ENCODE results near the gene MARS1. TPM values are rescaled to one million over a fixed set of nuclear protein-coding genes. Genes with fewer than 3 reads are reported as not detected.
"Not testable (repeated sequence)": the region's sequence is repeated elsewhere in the genome, so short reads cannot be mapped to it uniquely, and the experiment has no call there.

MARS1 gene
- total RNA-seq, 1 donor from 2014 or later = 316 TPM

DNA sequence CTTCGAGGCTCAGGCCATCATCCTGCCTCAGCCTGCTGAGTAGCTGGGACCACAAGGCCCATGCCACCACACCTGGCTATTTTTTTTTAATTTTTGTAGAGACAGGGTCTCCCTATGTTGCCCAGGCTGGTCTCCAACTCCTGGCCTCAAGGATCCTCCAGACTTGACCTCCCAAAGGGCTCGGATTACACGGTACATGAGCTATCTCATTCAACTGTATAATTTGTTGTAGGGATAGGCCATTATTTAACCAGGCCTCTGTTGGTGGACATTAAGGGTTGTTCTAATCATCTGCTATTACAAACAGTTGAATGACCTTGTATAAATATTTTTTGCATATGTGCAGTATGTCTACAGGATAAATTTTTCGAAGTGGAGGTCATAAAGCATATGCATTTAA, 71.0 kb downstream of the MARS1 start:
- no peaks in the 10 kb centered on the region for H3K9me3 Mint-ChIP-seq
- intact Hi-C loops (cut with micrococcal nuclease) = no loop called here
- no peaks in the 10 kb centered on the region for H3K36me3 Mint-ChIP-seq (ENCODE audit: low read depth)
- H3K4me1 Mint-ChIP-seq = peaks cover 3% of the 10 kb centered on the region
- peaks cover 13% of the 10 kb centered on the region for H3K27me3 Mint-ChIP-seq
- no peak for DNase-seq
- H3K4me3 Mint-ChIP-seq = no peak overlapping the region
- no peak overlapping the region for H3K27ac Mint-ChIP-seq

DNA sequence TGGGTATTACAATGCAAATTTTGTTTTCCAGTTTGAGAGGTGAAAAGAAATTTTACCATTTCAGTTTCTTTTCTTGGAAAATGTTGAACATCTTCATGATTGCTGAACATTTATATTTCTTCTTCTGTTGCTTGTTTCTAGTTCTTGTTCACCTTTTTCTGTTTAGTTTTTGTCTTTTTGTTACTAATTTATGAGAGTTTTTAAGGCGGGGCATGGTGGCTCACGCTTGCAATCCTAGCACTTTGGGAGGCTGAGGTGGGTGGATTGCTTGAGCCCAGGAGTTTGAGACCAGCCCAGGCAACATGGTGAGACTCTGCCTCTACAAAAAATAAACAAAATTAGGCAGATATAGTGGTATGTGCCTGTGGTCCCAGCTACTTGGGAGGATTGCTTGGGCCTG, 72.6 kb downstream of the MARS1 start:
- Mint-ChIP-seq H3K4me1 (peaks cover 3% of the 10 kb centered on the region), H3K4me3 (no peak overlapping the region), H3K27me3 (peaks cover 13% of the 10 kb centered on the region), H3K9me3 (no peaks in the 10 kb centered on the region), H3K27ac (no peak overlapping the region), H3K36me3 (ENCODE audit: low read depth) (no peaks in the 10 kb centered on the region)
- no peak for DNase-seq
- intact Hi-C loops (cut with micrococcal nuclease) = no loop called here

DNA sequence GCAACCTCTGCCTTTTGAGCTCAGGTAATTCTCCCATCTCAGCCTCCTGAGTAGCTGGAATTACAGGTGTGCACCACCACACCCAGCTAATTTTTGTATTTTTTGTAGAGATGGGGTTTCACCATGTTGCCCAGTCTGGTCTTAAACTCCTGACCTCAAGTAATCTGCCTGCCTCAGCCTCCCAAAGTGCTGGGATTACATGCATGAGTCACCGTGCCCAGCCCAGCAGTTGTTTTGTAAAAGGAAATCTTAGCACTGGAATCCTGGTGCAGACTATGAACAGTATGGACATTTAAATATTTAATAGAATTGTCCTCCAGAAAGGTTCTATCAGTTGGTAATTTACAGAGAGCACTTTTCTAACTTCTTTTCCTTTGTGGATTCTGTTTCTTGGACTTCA, 73.2 kb downstream of the MARS1 start:
- H3K4me1 Mint-ChIP-seq; H3K36me3 Mint-ChIP-seq (ENCODE audit: low read depth); H3K9me3 Mint-ChIP-seq; H3K27ac Mint-ChIP-seq; DNase-seq; H3K4me3 Mint-ChIP-seq; intact Hi-C loops (cut with micrococcal nuclease): not testable (repeated sequence)
- H3K27me3 Mint-ChIP-seq = peaks cover 13% of the 10 kb centered on the region

DNA sequence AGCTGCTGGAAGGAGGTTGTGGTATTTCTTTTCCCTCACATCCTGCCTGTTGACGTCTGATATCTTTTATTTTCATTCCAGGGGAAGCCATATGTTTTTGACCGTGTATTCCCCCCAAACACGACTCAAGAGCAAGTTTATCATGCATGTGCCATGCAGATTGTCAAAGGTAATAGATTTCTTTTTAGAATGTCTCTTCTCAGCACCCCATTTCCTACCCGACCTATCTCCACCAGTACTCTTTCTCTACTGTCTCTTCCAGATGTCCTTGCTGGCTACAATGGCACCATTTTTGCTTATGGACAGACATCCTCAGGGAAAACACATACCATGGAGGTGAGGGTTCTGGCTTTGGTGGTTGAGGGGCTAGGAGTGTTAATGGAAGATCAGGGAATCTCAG, 75.5 kb downstream of the MARS1 start:
- H3K9me3 Mint-ChIP-seq = no peaks in the 10 kb centered on the region
- no peak for DNase-seq
- H3K27me3 Mint-ChIP-seq = peaks cover 13% of the 10 kb centered on the region
- intact Hi-C loops (cut with micrococcal nuclease) = no loop called here
- H3K27ac Mint-ChIP-seq = no peak overlapping the region
- H3K4me3 Mint-ChIP-seq = no peak overlapping the region
- peaks cover 3% of the 10 kb centered on the region for H3K4me1 Mint-ChIP-seq
- H3K36me3 Mint-ChIP-seq (ENCODE audit: low read depth) = no peaks in the 10 kb centered on the region

DNA sequence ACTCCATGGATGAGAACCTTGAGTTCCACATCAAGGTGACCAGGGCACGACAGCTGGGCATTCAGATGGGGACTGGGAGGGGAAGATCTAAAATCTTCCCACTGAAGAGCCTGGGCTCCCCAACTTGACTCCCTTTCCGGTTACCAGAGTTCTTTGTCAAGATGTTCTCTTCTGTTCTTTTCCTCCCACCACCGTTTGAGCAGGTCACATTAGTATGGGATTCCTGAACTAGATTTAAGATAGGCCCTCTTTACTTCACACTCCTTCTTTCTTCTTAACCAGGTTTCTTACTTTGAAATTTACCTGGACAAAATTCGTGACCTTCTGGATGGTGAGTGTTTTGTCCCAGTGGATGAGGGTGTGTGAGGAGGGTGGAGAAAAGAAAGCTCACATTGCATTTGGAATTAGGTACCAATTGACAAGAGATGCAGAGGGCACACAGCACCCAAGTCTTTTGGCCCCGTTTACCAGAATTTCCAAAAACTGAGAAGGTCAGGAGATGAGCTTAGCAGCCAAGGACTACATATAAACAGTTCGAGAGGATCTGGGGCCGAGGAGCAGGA, 76.4 kb downstream of the MARS1 start:
- H3K9me3 Mint-ChIP-seq = no peaks in the 10 kb centered on the region
- H3K27ac Mint-ChIP-seq = no peak overlapping the region
- no peak for DNase-seq
- intact Hi-C loops (cut with micrococcal nuclease) = no loop called here
- H3K27me3 Mint-ChIP-seq = peaks cover 13% of the 10 kb centered on the region
- no peaks in the 10 kb centered on the region for H3K36me3 Mint-ChIP-seq (ENCODE audit: low read depth)
- H3K4me1 Mint-ChIP-seq = peaks cover 3% of the 10 kb centered on the region
- no peak overlapping the region for H3K4me3 Mint-ChIP-seq

Other genes starting within 250 kb of the MARS1 start
- 4.9 and 5.5 TPM in 2 replicates for gene STAC3, start 236.9 kb upstream of the MARS1 start, total RNA-seq
- 42.7 and 45.8 TPM in 2 replicates for gene R3HDM2, start 57.0 kb upstream of the MARS1 start, total RNA-seq
- 0.12 TPM in 1 of 2 replicates, not detected in the other for gene INHBC, start 53.3 kb upstream of the MARS1 start, total RNA-seq
- gene INHBE, start 32.8 kb upstream of the MARS1 start, total RNA-seq = 0.07 TPM in 1 of 2 replicates, not detected in the other
- 0.96 and 1.2 TPM in 2 replicates for gene GLI1, start 28.3 kb upstream of the MARS1 start, total RNA-seq
- gene ARHGAP9, start 8.2 kb upstream of the MARS1 start, total RNA-seq = 102 and 103 TPM in 2 replicates
- gene DDIT3, start 32.4 kb downstream of the MARS1 start, total RNA-seq = 15.3 and 16.7 TPM in 2 replicates
- gene MBD6, start 34.8 kb downstream of the MARS1 start, total RNA-seq = 67.5 and 67.8 TPM in 2 replicates
- gene DCTN2, start 59.1 kb downstream of the MARS1 start, total RNA-seq = 78.9 and 80.9 TPM in 2 replicates
- gene KIF5A, start 62.0 kb downstream of the MARS1 start, total RNA-seq = 1.8 and 2.4 TPM in 2 replicates
- gene PIP4K2C, start 103.1 kb downstream of the MARS1 start, total RNA-seq = 21.5 and 23.0 TPM in 2 replicates
- 15.9 and 18.3 TPM in 2 replicates for gene DTX3, start 116.8 kb downstream of the MARS1 start, total RNA-seq
- gene ARHGEF25, start 123.4 kb downstream of the MARS1 start, total RNA-seq = 1.6 and 1.7 TPM in 2 replicates
- gene B4GALNT1, start 145.1 kb downstream of the MARS1 start, total RNA-seq = 4.6 and 5.7 TPM in 2 replicates
- gene OS9, start 206.1 kb downstream of the MARS1 start, total RNA-seq = 84.3 and 92.6 TPM in 2 replicates